H9 (cell line): ENCODE data around the gene SMAD6. TPM values are rescaled to one million over a fixed set of nuclear protein-coding genes. Genes with fewer than 3 reads are reported as not detected.
A peak's percentile ranks its signal among the peaks of the same experiment; 100 is the strongest.

Experiments used
- DNase-seq: peaks from one replicate; pipeline ENCODE4 v3.0.0-alpha.2; 2017
- H2AFZ ChIP-seq: one replicate; pipeline ENCODE4 v1.6.1; 2013; ENCODE audit warnings: mild to moderate bottlenecking, low read length, control low read depth, moderate library complexity
- H2AK5ac ChIP-seq: 2 replicates; pipeline ENCODE4 v1.6.1; 2013; ENCODE audit warnings: low read length, control low read depth, mixed read lengths; ENCODE audit not compliant: insufficient read length
- H2BK120ac ChIP-seq: one replicate; pipeline ENCODE4 v1.6.1; 2013; ENCODE audit warnings: low read depth, mild to moderate bottlenecking, low read length, control low read depth, inconsistent platforms; ENCODE audit not compliant: poor library complexity, severe bottlenecking
- H2BK12ac ChIP-seq: 2 replicates; pipeline ENCODE4 v1.6.1; 2013; ENCODE audit warnings: low read length, control low read depth, mixed read lengths, low read depth; ENCODE audit not compliant: insufficient read length
- H2BK15ac ChIP-seq: 2 replicates; pipeline ENCODE4 v1.6.1; 2013; ENCODE audit warnings: low read depth, low read length, control low read depth
- H2BK20ac ChIP-seq: one replicate; pipeline ENCODE4 v1.6.1; 2013; ENCODE audit warnings: low read depth, mild to moderate bottlenecking, low read length, control low read depth, inconsistent platforms; ENCODE audit not compliant: poor library complexity, severe bottlenecking
- H2BK5ac ChIP-seq: 2 replicates; pipeline ENCODE4 v1.6.1; 2013; ENCODE audit warnings: low read length, control low read depth, mixed read lengths; ENCODE audit not compliant: insufficient read length
- H3K14ac ChIP-seq: 2 replicates; pipeline ENCODE4 v1.6.1; 2013; ENCODE audit warnings: low read length, control low read depth; ENCODE audit not compliant: insufficient read depth
- H3K18ac ChIP-seq: 2 replicates; pipeline ENCODE4 v1.6.1; 2013; ENCODE audit warnings: low read depth, mild to moderate bottlenecking, mixed read lengths, low read length, control low read depth; ENCODE audit not compliant: insufficient read length
- H3K23ac ChIP-seq: 2 replicates; pipeline ENCODE4 v1.6.1; 2013; ENCODE audit warnings: low read length, control low read depth, mixed read lengths, low read depth; ENCODE audit not compliant: insufficient read length
- H3K23me2 ChIP-seq: 2 replicates; pipeline ENCODE4 v1.6.1; 2013; ENCODE audit warnings: low read depth, mild to moderate bottlenecking, mixed read lengths, low read length, control low read depth; ENCODE audit not compliant: insufficient read length, poor library complexity, severe bottlenecking
- H3K27ac ChIP-seq: 2 replicates; pipeline ENCODE4 v1.5.1; 2013; ENCODE audit warnings: low read length, control low read depth, mixed read lengths, low read depth; ENCODE audit not compliant: insufficient read length
- H3K27me3 ChIP-seq: 2 replicates; pipeline ENCODE4 v1.6.1; 2013; ENCODE audit warnings: low read length, control low read depth, inconsistent platforms; ENCODE audit not compliant: insufficient read depth
- H3K4ac ChIP-seq: 2 replicates; pipeline ENCODE4 v1.6.1; 2013; ENCODE audit warnings: low read depth, mild to moderate bottlenecking, control low read depth, inconsistent platforms, low read length, moderate library complexity
- H3K4me1 ChIP-seq: 2 replicates; pipeline ENCODE4 v1.6.1; 2013; ENCODE audit warnings: low read length, control low read depth, inconsistent platforms; ENCODE audit not compliant: insufficient read depth
- H3K4me2 ChIP-seq: 2 replicates; pipeline ENCODE4 v1.6.1; 2013; ENCODE audit warnings: low read length, control low read depth, mixed read lengths; ENCODE audit not compliant: insufficient read length, insufficient read depth
- H3K56ac ChIP-seq: 2 replicates; pipeline ENCODE4 v1.6.1; 2013; ENCODE audit warnings: low read depth, mild to moderate bottlenecking, mixed read lengths, low read length, control low read depth; ENCODE audit not compliant: insufficient read length
- H3K79me1 ChIP-seq: 2 replicates; pipeline ENCODE4 v1.6.1; 2013; ENCODE audit warnings: low read depth, mild to moderate bottlenecking, moderate library complexity, low read length, control low read depth, inconsistent platforms; ENCODE audit not compliant: insufficient read depth, poor library complexity, severe bottlenecking
- H3K79me2 ChIP-seq: 2 replicates; pipeline ENCODE4 v1.6.1; 2013; ENCODE audit warnings: low read length, control low read depth, inconsistent platforms; ENCODE audit not compliant: insufficient read depth
- H3K9ac ChIP-seq: 2 replicates; pipeline ENCODE4 v1.6.1; 2013; ENCODE audit warnings: low read length, control low read depth, mixed read lengths; ENCODE audit not compliant: insufficient read length; ENCODE audit errors: extremely low read depth
- H3K9me3 ChIP-seq: one replicate; pipeline ENCODE4 v1.6.1; 2013; ENCODE audit warnings: low read depth, low read length, inconsistent platforms; ENCODE audit not compliant: control insufficient read depth
- H3T11ph ChIP-seq: one replicate; pipeline ENCODE4 v1.6.1; 2013; ENCODE audit warnings: mild to moderate bottlenecking, low read length, control low read depth, inconsistent platforms
- H4K20me1 ChIP-seq: one replicate; pipeline ENCODE4 v1.6.1; 2013; ENCODE audit not compliant: control insufficient read depth, insufficient read length, insufficient read depth
- H4K5ac ChIP-seq: 2 replicates; pipeline ENCODE4 v1.6.1; 2013; ENCODE audit warnings: low read depth, mild to moderate bottlenecking, mixed read lengths, low read length, control low read depth; ENCODE audit not compliant: insufficient read length
- H4K8ac ChIP-seq: replicated peaks from 2 replicates; pipeline ENCODE4 v1.6.1; 2013; ENCODE audit warnings: low read length, control low read depth, mixed read lengths, low read depth; ENCODE audit not compliant: insufficient read length
- H4K91ac ChIP-seq: 2 replicates; pipeline ENCODE4 v1.6.1; 2013; ENCODE audit warnings: low read depth, mild to moderate bottlenecking, moderate library complexity, mixed read lengths, low read length, control low read depth; ENCODE audit not compliant: insufficient read length
- H3K27ac Mint-ChIP-seq, 3 experiments: 2 replicates in 2 of 3; 3 replicates in 1 of 3; pipeline ENCODE4 v1.8.0; 2020 to 2021; ENCODE audit warnings: mixed read lengths in 3 of 3, mild to moderate bottlenecking in 1 of 3, moderate library complexity in 1 of 3
- H3K27me3 Mint-ChIP-seq: 2 replicates; pipeline ENCODE4 v1.8.0; 2021; ENCODE audit warnings: low read depth, mild to moderate bottlenecking, moderate library complexity, mixed read lengths
- H3K36me3 Mint-ChIP-seq, 3 experiments: 2 replicates in 2 of 3; 3 replicates in 1 of 3; pipeline ENCODE4 v1.8.0; 2020 to 2021; ENCODE audit warnings: low read depth in 3 of 3, mixed read lengths in 3 of 3; ENCODE audit not compliant: insufficient read depth in 1 of 3
- H3K4me1 Mint-ChIP-seq, 2 experiments: 2 replicates each; pipeline ENCODE4 v1.8.0; 2020; ENCODE audit warnings: mixed read lengths in 2 of 2
- H3K4me3 Mint-ChIP-seq, 2 experiments: 2 replicates in 1 of 2; 3 replicates in 1 of 2; pipeline ENCODE4 v1.8.0; 2020 to 2021; ENCODE audit warnings: mild to moderate bottlenecking in 2 of 2, mixed read lengths in 2 of 2, moderate library complexity in 1 of 2
- H3K9me3 Mint-ChIP-seq, 2 experiments: 2 replicates in 1 of 2; 3 replicates in 1 of 2; pipeline ENCODE4 v1.8.0; 2020; ENCODE audit warnings: mild to moderate bottlenecking in 2 of 2, mixed read lengths in 2 of 2, moderate library complexity in 1 of 2
- WGBS: extraction: QIAGEN DNeasy Blood & Tissue Kit; methylation state at CpG from one replicate; pipeline ENCODE4 v1.1.7; 2013; ENCODE audit warnings: missing lambda C conversion rate, low lambda C conversion rate, mixed read lengths; ENCODE audit not compliant: insufficient read length; ENCODE audit errors: extremely low coverage; 5-methylcytosine and 5-hydroxymethylcytosine counted together
- total RNA-seq: library from RNA; stranded (reverse); gene quantifications from 2 replicates; pipeline ENCODE4 v1.2.1, GENCODE V29; 2021
- TF ChIP-seq, protein P1 (sequence below): fragments of 200-600 bp; sonication (generic); conservative IDR thresholded peaks from 3 replicates; pipeline ENCODE4 v1.8.0; 2021; ENCODE audit warnings: antibody characterized with exemption, mild to moderate bottlenecking

Gene SMAD6
- total RNA-seq, 1 experiment from 2014 or later = 6.0 TPM

GRCh38 chr15:66771351-66771650 lies 69.3 kb downstream of the SMAD6 start:
- no peak overlapping the region for H2BK120ac ChIP-seq
- H4K20me1 ChIP-seq = no peaks in the 10 kb centered on the region
- no peak overlapping the region for H2AK5ac ChIP-seq
- Mint-ChIP-seq H3K9me3 (no peaks in the 10 kb centered on the region), H3K36me3 (no peaks in the 10 kb centered on the region), H3K4me3 (no peak overlapping the region), H3K27ac (peak overlapping the region in 2 of 3 experiments; percentile 52 to 95; a peak in 3 of 7 replicates), H3K4me1 (peaks cover 52 to 63% of the 10 kb centered on the region in 2 experiments), H3K27me3 (no peaks in the 10 kb centered on the region)
- no peak overlapping the region for H3K18ac ChIP-seq
- no peak for DNase-seq
- no peak overlapping the region for H4K91ac ChIP-seq
- H3T11ph ChIP-seq = no peak overlapping the region
- no peak overlapping the region for H2BK5ac ChIP-seq
- no peak overlapping the region for H3K14ac ChIP-seq
- no CpG with 5 or more reads among the region's 5 CpGs for WGBS
- H3K79me2 ChIP-seq = no peaks in the 10 kb centered on the region
- no peak overlapping the region for H3K56ac ChIP-seq
- no peak overlapping the region for H2BK20ac ChIP-seq
- no peaks in the 10 kb centered on the region for H3K79me1 ChIP-seq
- H2BK12ac ChIP-seq = no peak overlapping the region
- H3K27me3 ChIP-seq = no peaks in the 10 kb centered on the region
- no peak overlapping the region for H4K8ac ChIP-seq
- H3K23me2 ChIP-seq = no peaks in the 10 kb centered on the region
- H3K9me3 ChIP-seq = no peaks in the 10 kb centered on the region
- no peak overlapping the region for H4K5ac ChIP-seq
- H3K4me1 ChIP-seq = peaks cover 5% of the 10 kb centered on the region; the same call in 1 of the 2 replicates
- TF ChIP-seq, protein P1, sequence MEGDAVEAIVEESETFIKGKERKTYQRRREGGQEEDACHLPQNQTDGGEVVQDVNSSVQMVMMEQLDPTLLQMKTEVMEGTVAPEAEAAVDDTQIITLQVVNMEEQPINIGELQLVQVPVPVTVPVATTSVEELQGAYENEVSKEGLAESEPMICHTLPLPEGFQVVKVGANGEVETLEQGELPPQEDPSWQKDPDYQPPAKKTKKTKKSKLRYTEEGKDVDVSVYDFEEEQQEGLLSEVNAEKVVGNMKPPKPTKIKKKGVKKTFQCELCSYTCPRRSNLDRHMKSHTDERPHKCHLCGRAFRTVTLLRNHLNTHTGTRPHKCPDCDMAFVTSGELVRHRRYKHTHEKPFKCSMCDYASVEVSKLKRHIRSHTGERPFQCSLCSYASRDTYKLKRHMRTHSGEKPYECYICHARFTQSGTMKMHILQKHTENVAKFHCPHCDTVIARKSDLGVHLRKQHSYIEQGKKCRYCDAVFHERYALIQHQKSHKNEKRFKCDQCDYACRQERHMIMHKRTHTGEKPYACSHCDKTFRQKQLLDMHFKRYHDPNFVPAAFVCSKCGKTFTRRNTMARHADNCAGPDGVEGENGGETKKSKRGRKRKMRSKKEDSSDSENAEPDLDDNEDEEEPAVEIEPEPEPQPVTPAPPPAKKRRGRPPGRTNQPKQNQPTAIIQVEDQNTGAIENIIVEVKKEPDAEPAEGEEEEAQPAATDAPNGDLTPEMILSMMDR = no peak
- H3K4ac ChIP-seq = no peak overlapping the region
- no peak overlapping the region for H3K9ac ChIP-seq
- no peak overlapping the region for H3K4me2 ChIP-seq
- H3K27ac ChIP-seq = no peak overlapping the region
- no peak overlapping the region for H3K23ac ChIP-seq
- H2BK15ac ChIP-seq = no peak overlapping the region
- H2AFZ ChIP-seq = no peak overlapping the region
